Gastrocnemius medialis (tissue), 4 donors: Measurements from ENCODE around the gene CYP2E1. TPM values are rescaled to one million over a fixed set of nuclear protein-coding genes. Genes with fewer than 3 reads are reported as not detected.

Source experiments
- ATAC-seq, 2 donors: fragments of 150-250 bp; one replicate each; pipeline ENCODE4 v1.9.1; 2016
- DNase-seq, 2 donors: peaks; one replicate each; pipeline ENCODE4 v3.0.0-alpha.2; 2019
- H3K27ac ChIP-seq, 4 donors: fragments of 200-600 bp; sonication (generic); 1 replicate in 1 of 4; 2 replicates in 3 of 4; pipeline ENCODE4 v1.5.1; 2016 to 2018; ENCODE audit warnings: mild to moderate bottlenecking in 2 of 4, moderate library complexity in 1 of 4
- H3K27me3 ChIP-seq, 3 donors: fragments of 200-600 bp; sonication (generic) in 2 of 3; 1 replicate in 1 of 3; 2 replicates in 2 of 3; pipeline versions ENCODE4 v1.5.1 to v1.6.0; 2016 to 2019; ENCODE audit warnings: mild to moderate bottlenecking in 1 of 3, moderate library complexity in 1 of 3
- H3K36me3 ChIP-seq, 2 donors: fragments of 200-600 bp; sonication (generic) in 1 of 2; one replicate each; pipeline ENCODE4 v1.5.1; 2017 to 2018
- H3K4me1 ChIP-seq, 2 donors: fragments of 200-600 bp; sonication (generic) in 1 of 2; one replicate each; pipeline ENCODE4 v1.5.1; 2016 to 2017; ENCODE audit warnings: mild to moderate bottlenecking in 2 of 2
- H3K4me3 ChIP-seq, 4 donors: fragments of 200-600 bp; sonication (generic) in 3 of 4; 1 replicate in 1 of 4; 2 replicates in 3 of 4; pipeline ENCODE4 v1.5.1; 2016 to 2019; ENCODE audit warnings: mild to moderate bottlenecking in 2 of 4
- H3K9me3 ChIP-seq, 3 donors: fragments of 200-600 bp; sonication (generic) in 2 of 3; 1 replicate in 1 of 3; 2 replicates in 2 of 3; pipeline ENCODE4 v1.5.1; 2016 to 2019
- CTCF ChIP-seq, 5 experiments: fragments of 450-650 bp in 3 of 5; fragments of 200-600 bp in 2 of 5; sonication (generic) in 2 of 5; IDR thresholded peaks in 4 of 5; conservative IDR thresholded peaks in 1 of 5; 1 replicate in 4 of 5; 2 replicates in 1 of 5; pipeline ENCODE4 v1.5.1; 2016 to 2019; ENCODE audit warnings: antibody characterized with exemption in 5 of 5, mild to moderate bottlenecking in 3 of 5, moderate library complexity in 3 of 5
- POLR2A ChIP-seq, 2 donors: fragments of 450-650 bp; IDR thresholded peaks; one replicate each; pipeline ENCODE4 v1.6.1; 2017; ENCODE audit warnings: antibody characterized with exemption in 2 of 2, mild to moderate bottlenecking in 2 of 2, moderate library complexity in 2 of 2
- in situ Hi-C, 4 donors: fragments of 200-750 bp; cut with MboI; loops; one replicate each; pipeline versions ENCODE4 v1.15.0 to v1.8.0; 2017; ENCODE audit warnings: low sequenced_read_pairs in 4 of 4
- intact Hi-C: fragments of 100-400 bp; cut with DNase I; formaldehyde crosslinking; loops from one replicate; pipeline ENCODE4 v1.15.1; 2023; ENCODE audit warnings: low total_unique reads
- total RNA-seq, 4 donors: library from RNA; depleted of rRNA; stranded (reverse); fragments of >200 nt; gene quantifications; one replicate each; pipeline versions ENCODE4 v1.1.0 to v1.2.3, GENCODE V29; 2016

CYP2E1 gene
- total RNA-seq, 4 donors from 2014 or later: 0.97 to 14.0 (median 4.4) TPM

GRCh38 chr10:133528296-133528844 lies 1.2 kb downstream of the CYP2E1 start:
- no peaks in the 10 kb centered on the region for H3K36me3 ChIP-seq
- peak overlapping the region; percentile 24 to 48 (median 35) for H3K4me3 ChIP-seq
- intact Hi-C loops: loop anchor here (10.0 kb wide), 1 partner anchor 204 kb away; no protein-coding TSS in a partner anchor
- peaks cover 17 to 36% (median 34%) of the 10 kb centered on the region in 3 donors for H3K27me3 ChIP-seq
- TF ChIP-seq POLR2A (IDR thresholded peaks at IDR 0.05) (no peak), CTCF (IDR thresholded peaks at IDR 0.05 in 4 of 5, conservative IDR thresholded peaks at IDR 0.05 in 1 of 5) (no peak)
- H3K9me3 ChIP-seq: no peaks in the 10 kb centered on the region
- ATAC-seq (no peak), DNase-seq (no peak)
- no peak overlapping the region for H3K27ac ChIP-seq
- in situ Hi-C loops: no loop called here
- no peaks in the 10 kb centered on the region for H3K4me1 ChIP-seq

DNA sequence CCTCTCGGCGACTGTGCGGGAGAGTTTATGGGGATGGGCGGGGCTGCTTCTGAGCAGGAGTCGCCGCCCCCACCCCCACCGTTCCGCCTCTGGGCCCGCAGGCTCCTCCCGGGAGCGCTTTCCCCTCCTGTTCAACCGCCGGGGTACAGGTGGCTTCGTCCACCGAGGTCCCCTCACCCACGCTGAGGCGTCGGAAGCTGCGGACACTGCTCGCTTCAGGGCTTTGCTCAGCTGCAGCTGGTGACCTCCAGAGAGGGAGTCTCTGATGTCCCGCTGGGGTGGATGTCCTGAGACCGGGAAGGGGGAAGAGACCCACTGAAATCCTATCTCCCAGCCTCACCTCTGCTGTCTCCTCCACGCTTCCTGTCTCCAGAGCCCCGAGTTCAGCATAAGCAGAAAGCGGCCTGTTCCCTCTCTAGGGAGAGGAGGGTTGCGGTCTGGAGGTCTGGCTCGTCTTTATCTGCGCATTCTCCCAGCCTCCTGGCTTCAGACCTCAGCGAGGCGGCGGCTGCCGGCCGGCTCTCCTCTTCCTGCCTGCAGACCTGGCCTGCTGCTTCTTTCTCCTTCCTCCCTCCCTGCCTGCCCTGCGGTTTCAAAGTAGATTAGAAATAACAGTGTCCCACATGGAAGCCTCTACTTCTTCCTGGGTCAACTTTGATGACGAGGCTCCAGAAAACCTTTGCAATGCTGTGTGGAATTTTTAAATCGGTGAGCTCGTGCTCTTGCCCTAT lies 1.8 kb downstream of the CYP2E1 start:
- Histone ChIP-seq H3K4me1 (no peaks in the 10 kb centered on the region), H3K27me3 (peaks cover 17 to 34% (median 32%) of the 10 kb centered on the region in 3 donors), H3K27ac (no peak overlapping the region), H3K36me3 (no peaks in the 10 kb centered on the region), H3K4me3 (peak overlapping the region; percentile 17 to 48 (median 33)), H3K9me3 (no peaks in the 10 kb centered on the region)
- in situ Hi-C loops: no loop called here
- TF ChIP-seq CTCF (IDR thresholded peaks at IDR 0.05 in 4 of 5, conservative IDR thresholded peaks at IDR 0.05 in 1 of 5) (no peak), POLR2A (IDR thresholded peaks at IDR 0.05) (no peak)
- intact Hi-C loops: loop anchor here (10.0 kb wide), 1 partner anchor 204 kb away; no protein-coding TSS in a partner anchor
- no peak for DNase-seq
- ATAC-seq: no peak

DNA sequence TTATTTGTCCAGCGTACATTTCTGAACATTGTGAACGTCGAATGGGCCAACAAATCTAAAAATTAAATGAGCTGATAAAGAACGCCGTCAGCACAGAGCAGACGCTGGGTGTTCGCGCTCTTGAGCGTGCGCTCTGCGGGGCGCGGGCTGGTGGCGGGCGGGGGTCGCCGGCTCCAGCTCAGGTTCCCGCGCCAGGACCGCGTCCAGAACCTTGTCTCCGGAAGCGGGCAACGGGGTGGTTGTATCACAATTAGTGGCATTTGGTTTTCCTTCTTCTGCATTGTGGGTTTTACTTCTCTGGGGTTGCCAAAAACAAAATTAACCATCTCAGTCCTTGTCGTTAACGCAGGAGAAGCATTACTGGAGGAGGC lies 2.4 kb downstream of the CYP2E1 start:
- ATAC-seq (no peak), DNase-seq (no peak)
- Histone ChIP-seq H3K36me3 (no peaks in the 10 kb centered on the region), H3K9me3 (no peaks in the 10 kb centered on the region), H3K4me1 (no peaks in the 10 kb centered on the region), H3K4me3 (peak overlapping the region in 1 of 4 donors; percentile 48), H3K27me3 (peaks cover 17 to 34% (median 32%) of the 10 kb centered on the region in 3 donors), H3K27ac (no peak overlapping the region)
- intact Hi-C loops: loop anchor here (10.0 kb wide), 1 partner anchor 205 kb away; no protein-coding TSS in a partner anchor
- TF ChIP-seq POLR2A (IDR thresholded peaks at IDR 0.05) (no peak), CTCF (IDR thresholded peaks at IDR 0.05 in 4 of 5, conservative IDR thresholded peaks at IDR 0.05 in 1 of 5) (no peak)
- in situ Hi-C loops: no loop called here

DNA sequence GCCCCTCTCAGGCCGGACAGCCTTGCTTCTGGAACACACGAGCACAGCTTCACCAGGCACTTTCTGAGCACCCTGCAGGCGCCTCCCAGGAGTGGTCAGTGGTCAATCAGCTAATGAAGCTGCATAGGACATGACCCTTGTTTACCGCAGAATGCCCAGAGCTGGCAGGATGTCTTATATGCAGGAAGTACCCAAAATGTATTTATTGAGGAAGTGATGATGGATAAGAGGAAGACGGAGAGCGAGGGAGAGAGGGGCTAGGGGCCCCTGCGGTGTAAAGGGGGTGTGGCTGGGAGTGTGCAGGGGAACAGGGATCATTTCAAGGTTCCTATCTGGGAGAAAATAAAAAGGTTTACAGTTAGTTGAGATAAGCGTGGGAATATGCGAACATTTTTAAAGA lies 3.3 kb downstream of the CYP2E1 start:
- H3K27ac ChIP-seq: no peak overlapping the region
- no peak overlapping the region for H3K4me3 ChIP-seq
- H3K4me1 ChIP-seq: no peaks in the 10 kb centered on the region
- H3K9me3 ChIP-seq: no peaks in the 10 kb centered on the region
- intact Hi-C loops: no loop called here
- H3K36me3 ChIP-seq: no peaks in the 10 kb centered on the region
- no peak for ATAC-seq
- TF ChIP-seq CTCF (IDR thresholded peaks at IDR 0.05 in 4 of 5, conservative IDR thresholded peaks at IDR 0.05 in 1 of 5) (no peak), POLR2A (IDR thresholded peaks at IDR 0.05) (no peak)
- no peak for DNase-seq
- peaks cover 17 to 34% (median 32%) of the 10 kb centered on the region in 3 donors for H3K27me3 ChIP-seq
- in situ Hi-C loops: no loop called here
